Astrocyte (in vitro differentiated cells and primary cell): ENCODE measurements around the gene PIK3C3. TPM values are rescaled to one million over a fixed set of nuclear protein-coding genes. Genes with fewer than 3 reads are reported as not detected.

ENCODE experiments used
- DNase-seq: peaks from one replicate; pipeline ENCODE4 v3.0.0-alpha.2; 2010; ENCODE audit warnings: low read depth
- FAIRE-seq: peaks from 2 replicates; lab custom pipeline; 2011; peaks lifted over from hg19 to GRCh38; lab: Jason Lieb, UNC
- H2AFZ ChIP-seq: 2 replicates; pipeline ENCODE4 v1.6.0; 2012; ENCODE audit warnings: low read depth, low read length, inconsistent platforms
- H3K27ac ChIP-seq: 2 replicates; pipeline ENCODE4 v1.5.1; 2011; ENCODE audit warnings: low read depth, low read length, inconsistent platforms
- H3K27me3 ChIP-seq: 2 replicates; pipeline ENCODE4 v1.6.0; 2011; ENCODE audit warnings: low read length, inconsistent platforms; ENCODE audit not compliant: insufficient read depth
- H3K36me3 ChIP-seq: 2 replicates; pipeline ENCODE4 v1.5.1; 2011; ENCODE audit warnings: low read length, inconsistent platforms; ENCODE audit not compliant: insufficient read depth
- H3K4me1 ChIP-seq: 2 replicates; pipeline ENCODE4 v1.5.1; 2011; ENCODE audit warnings: low read length, inconsistent platforms; ENCODE audit not compliant: insufficient read depth
- H3K4me2 ChIP-seq: 2 replicates; pipeline ENCODE4 v1.6.0; 2012; ENCODE audit warnings: low read length, inconsistent platforms
- H3K4me3 ChIP-seq: 2 replicates; pipeline ENCODE4 v1.5.1; 2011; ENCODE audit warnings: low read depth, mild to moderate bottlenecking, low read length, inconsistent platforms; ENCODE audit not compliant: insufficient read depth
- H3K79me2 ChIP-seq: 2 replicates; pipeline ENCODE4 v1.6.0; 2012; ENCODE audit warnings: mild to moderate bottlenecking, low read length, inconsistent platforms; ENCODE audit not compliant: insufficient read depth
- H3K9ac ChIP-seq: 2 replicates; pipeline ENCODE4 v1.6.0; 2012; ENCODE audit warnings: mild to moderate bottlenecking, low read length, inconsistent platforms
- H3K9me3 ChIP-seq: 2 replicates; pipeline ENCODE4 v1.5.1; 2012; ENCODE audit warnings: low read depth, mild to moderate bottlenecking, low read length, inconsistent platforms; ENCODE audit not compliant: insufficient read depth
- H4K20me1 ChIP-seq: 2 replicates; pipeline ENCODE4 v1.6.0; 2012; ENCODE audit warnings: low read length, inconsistent platforms; ENCODE audit not compliant: insufficient read depth
- H3K27ac Mint-ChIP-seq: one replicate; pipeline ENCODE4 v1.8.0; 2021; ENCODE audit warnings: mild to moderate bottlenecking, mixed read lengths; ENCODE audit not compliant: unreplicated experiment
- H3K27me3 Mint-ChIP-seq: one replicate; pipeline ENCODE4 v1.8.0; 2021; ENCODE audit warnings: low read depth, mixed read lengths; ENCODE audit not compliant: unreplicated experiment
- H3K36me3 Mint-ChIP-seq: one replicate; pipeline ENCODE4 v1.8.0; 2021; ENCODE audit warnings: low read depth, mixed read lengths; ENCODE audit not compliant: unreplicated experiment
- H3K4me1 Mint-ChIP-seq: one replicate; pipeline ENCODE4 v1.8.0; 2021; ENCODE audit warnings: low read depth, mixed read lengths; ENCODE audit not compliant: unreplicated experiment
- H3K4me3 Mint-ChIP-seq: one replicate; pipeline ENCODE4 v1.8.0; 2021; ENCODE audit warnings: mild to moderate bottlenecking, moderate library complexity, mixed read lengths; ENCODE audit not compliant: unreplicated experiment
- H3K9me3 Mint-ChIP-seq: one replicate; pipeline ENCODE4 v1.8.0; 2021; ENCODE audit warnings: mild to moderate bottlenecking, mixed read lengths; ENCODE audit not compliant: unreplicated experiment
- EZH2 ChIP-seq: IDR thresholded peaks from 2 replicates; pipeline ENCODE4 v1.6.1; 2012; ENCODE audit warnings: mild to moderate bottlenecking, low read length, inconsistent platforms; ENCODE audit not compliant: insufficient read depth
- total RNA-seq: library from RNA; stranded (reverse); gene quantifications from 2 replicates; pipeline ENCODE4 v1.2.1, GENCODE V29; 2021
- TF ChIP-seq, protein P1 (sequence below): IDR thresholded peaks from 2 replicates; pipeline ENCODE4 v1.5.1; 2011; ENCODE audit warnings: low read depth, mild to moderate bottlenecking, inconsistent platforms, low read length, moderate library complexity; ENCODE audit not compliant: insufficient read depth

PIK3C3 gene
- total RNA-seq, 1 donor from 2014 or later: 106 TPM

DNA sequence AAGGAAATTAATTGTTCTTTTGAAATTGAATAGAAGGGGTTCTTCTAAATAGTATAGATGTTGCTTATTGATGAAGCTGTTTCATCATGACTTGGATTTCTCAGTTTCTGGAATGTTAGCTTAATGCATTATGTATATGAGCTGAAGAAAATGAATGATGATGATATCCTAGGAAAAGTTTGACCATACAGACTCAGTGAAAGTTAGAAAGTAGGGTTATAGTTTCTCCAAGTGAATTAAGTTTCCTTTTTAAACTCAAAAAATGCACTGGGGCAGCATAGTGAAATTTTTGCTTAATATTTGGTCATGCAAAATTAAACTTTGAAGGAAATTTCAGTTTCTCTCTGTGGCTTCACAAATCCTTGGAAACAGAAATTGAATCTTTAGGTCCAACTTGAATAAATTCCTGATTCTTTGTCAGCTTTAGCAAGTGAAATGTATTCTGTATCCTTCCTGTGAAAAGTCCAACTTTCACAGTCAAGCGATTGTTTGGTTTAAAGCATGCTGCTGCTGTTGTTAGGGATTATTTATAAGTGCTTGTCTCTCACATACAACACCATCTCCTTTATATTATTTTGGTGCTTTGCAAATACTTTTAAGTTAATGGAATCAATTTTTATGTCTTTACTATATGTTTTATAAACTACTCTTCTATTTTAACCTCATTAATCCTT, 78.2 kb downstream of the PIK3C3 start:
- H3K27me3 Mint-ChIP-seq: no peaks in the 10 kb centered on the region
- H3K79me2 ChIP-seq: no peaks in the 10 kb centered on the region
- H3K4me1 ChIP-seq: no peaks in the 10 kb centered on the region
- no peaks in the 10 kb centered on the region for H3K9me3 Mint-ChIP-seq
- peaks cover 24% of the 10 kb centered on the region for H3K36me3 ChIP-seq
- peaks cover 7% of the 10 kb centered on the region for H3K4me1 Mint-ChIP-seq
- peaks cover 9% of the 10 kb centered on the region for H3K36me3 Mint-ChIP-seq
- H3K4me2 ChIP-seq: no peak overlapping the region
- no peak for TF ChIP-seq EZH2
- TF ChIP-seq, protein P1, sequence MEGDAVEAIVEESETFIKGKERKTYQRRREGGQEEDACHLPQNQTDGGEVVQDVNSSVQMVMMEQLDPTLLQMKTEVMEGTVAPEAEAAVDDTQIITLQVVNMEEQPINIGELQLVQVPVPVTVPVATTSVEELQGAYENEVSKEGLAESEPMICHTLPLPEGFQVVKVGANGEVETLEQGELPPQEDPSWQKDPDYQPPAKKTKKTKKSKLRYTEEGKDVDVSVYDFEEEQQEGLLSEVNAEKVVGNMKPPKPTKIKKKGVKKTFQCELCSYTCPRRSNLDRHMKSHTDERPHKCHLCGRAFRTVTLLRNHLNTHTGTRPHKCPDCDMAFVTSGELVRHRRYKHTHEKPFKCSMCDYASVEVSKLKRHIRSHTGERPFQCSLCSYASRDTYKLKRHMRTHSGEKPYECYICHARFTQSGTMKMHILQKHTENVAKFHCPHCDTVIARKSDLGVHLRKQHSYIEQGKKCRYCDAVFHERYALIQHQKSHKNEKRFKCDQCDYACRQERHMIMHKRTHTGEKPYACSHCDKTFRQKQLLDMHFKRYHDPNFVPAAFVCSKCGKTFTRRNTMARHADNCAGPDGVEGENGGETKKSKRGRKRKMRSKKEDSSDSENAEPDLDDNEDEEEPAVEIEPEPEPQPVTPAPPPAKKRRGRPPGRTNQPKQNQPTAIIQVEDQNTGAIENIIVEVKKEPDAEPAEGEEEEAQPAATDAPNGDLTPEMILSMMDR: no peak
- H4K20me1 ChIP-seq: no peaks in the 10 kb centered on the region
- DNase-seq (no peak), FAIRE-seq (peak; percentile 63)
- H3K27ac ChIP-seq: no peak overlapping the region
- H3K27ac Mint-ChIP-seq: no peak overlapping the region
- no peaks in the 10 kb centered on the region for H3K9me3 ChIP-seq
- no peak overlapping the region for H3K9ac ChIP-seq
- no peak overlapping the region for H3K4me3 ChIP-seq
- H2AFZ ChIP-seq: no peak overlapping the region
- no peak overlapping the region for H3K4me3 Mint-ChIP-seq
- no peaks in the 10 kb centered on the region for H3K27me3 ChIP-seq

DNA sequence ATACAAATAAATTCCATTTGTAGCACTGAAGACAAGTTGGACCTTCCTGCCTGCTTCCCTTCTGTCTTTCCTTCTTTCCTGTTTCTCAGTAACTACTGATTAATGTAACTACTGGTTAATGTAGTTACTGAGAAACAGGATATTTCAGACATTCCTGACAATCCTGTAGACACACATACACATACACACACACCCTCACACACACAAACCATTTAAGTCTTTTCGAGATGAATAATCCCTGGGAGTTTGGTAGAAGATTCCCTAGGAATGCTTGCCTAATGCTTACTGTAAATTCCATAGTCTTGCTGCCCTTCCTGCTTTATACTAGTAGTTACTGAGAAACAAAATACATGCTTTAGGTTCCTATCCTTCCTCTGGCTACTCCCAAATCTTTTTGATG, 83.9 kb downstream of the PIK3C3 start:
- H3K27ac ChIP-seq: peak overlapping the region; percentile 41
- H3K4me2 ChIP-seq: peak overlapping the region; percentile 51
- H2AFZ ChIP-seq: no peak overlapping the region
- H3K79me2 ChIP-seq: no peaks in the 10 kb centered on the region
- peak overlapping the region; percentile 90 for H3K27ac Mint-ChIP-seq
- H3K36me3 Mint-ChIP-seq: peaks cover 13% of the 10 kb centered on the region
- H4K20me1 ChIP-seq: no peaks in the 10 kb centered on the region
- peak; percentile 99 for FAIRE-seq
- H3K27me3 Mint-ChIP-seq: no peaks in the 10 kb centered on the region
- H3K27me3 ChIP-seq: no peaks in the 10 kb centered on the region
- DNase-seq: peak; percentile 98
- no peak overlapping the region for H3K9ac ChIP-seq
- H3K36me3 ChIP-seq: peaks cover 33% of the 10 kb centered on the region
- H3K4me1 ChIP-seq: peaks cover 11% of the 10 kb centered on the region
- no peaks in the 10 kb centered on the region for H3K9me3 ChIP-seq
- no peak overlapping the region for H3K4me3 Mint-ChIP-seq
- no peak overlapping the region for H3K4me3 ChIP-seq
- TF ChIP-seq EZH2: no peak
- TF ChIP-seq, protein P1: no peak
- H3K4me1 Mint-ChIP-seq: peaks cover 25% of the 10 kb centered on the region
- no peaks in the 10 kb centered on the region for H3K9me3 Mint-ChIP-seq

DNA sequence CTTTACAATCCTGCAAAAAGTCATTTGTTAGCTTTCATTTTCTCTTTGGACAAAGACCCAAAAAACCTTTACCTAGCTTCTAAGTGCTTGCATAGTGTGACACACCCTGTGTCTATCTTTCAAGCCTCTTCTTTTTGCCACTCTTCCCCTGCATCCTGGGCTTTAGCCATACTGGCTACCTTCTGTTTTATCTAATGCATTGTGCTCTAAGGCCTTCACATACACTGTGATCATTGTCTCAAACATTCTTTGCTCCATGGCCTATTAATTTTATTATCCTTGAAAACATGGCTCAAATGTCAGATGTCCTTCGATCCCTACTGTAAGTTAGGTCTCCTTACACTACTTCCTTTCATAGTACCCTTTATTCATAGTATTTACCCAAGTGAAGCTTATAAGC, 84.4 kb downstream of the PIK3C3 start:
- H3K27ac Mint-ChIP-seq: peak overlapping the region; percentile 90
- Histone ChIP-seq H3K27me3 (no peaks in the 10 kb centered on the region), H3K9me3 (no peaks in the 10 kb centered on the region), H3K27ac (peak overlapping the region; percentile 41), H3K9ac (no peak overlapping the region), H3K4me1 (peaks cover 11% of the 10 kb centered on the region), H3K36me3 (peaks cover 28% of the 10 kb centered on the region), H2AFZ (no peak overlapping the region), H3K79me2 (no peaks in the 10 kb centered on the region), H4K20me1 (no peaks in the 10 kb centered on the region), H3K4me3 (no peak overlapping the region), H3K4me2 (peak overlapping the region; percentile 51)
- no peaks in the 10 kb centered on the region for H3K9me3 Mint-ChIP-seq
- no peak overlapping the region for H3K4me3 Mint-ChIP-seq
- H3K27me3 Mint-ChIP-seq: no peaks in the 10 kb centered on the region
- no peak for FAIRE-seq
- no peak for DNase-seq
- H3K36me3 Mint-ChIP-seq: peaks cover 11% of the 10 kb centered on the region
- peaks cover 25% of the 10 kb centered on the region for H3K4me1 Mint-ChIP-seq
- TF ChIP-seq, protein P1: no peak
- TF ChIP-seq EZH2: no peak
